ENCODE results near the gene SKIDA1.

DNA sequence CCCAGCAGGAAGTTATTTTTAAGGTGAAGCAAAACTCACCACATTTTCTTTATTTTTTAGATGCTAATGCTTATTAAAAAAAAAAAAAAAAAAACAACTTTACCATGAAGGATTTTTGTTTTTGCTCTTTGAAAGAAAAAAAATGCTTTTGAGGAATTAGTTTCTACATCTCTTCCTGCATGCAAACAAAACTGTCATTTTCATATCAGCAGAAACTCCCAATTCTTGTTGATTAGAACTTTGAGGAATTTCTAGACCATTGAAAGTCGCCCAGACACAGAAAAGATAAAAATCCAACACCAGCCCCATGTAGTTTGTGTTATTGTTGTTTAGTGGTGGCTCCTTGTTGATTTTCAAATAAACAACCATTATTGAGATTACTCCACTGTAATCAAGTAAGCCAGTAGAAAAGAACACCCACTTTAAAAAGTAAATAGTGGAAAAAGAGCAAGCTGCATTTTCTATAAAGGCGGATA lies 14.3 kb downstream of the SKIDA1 start:
- TF ChIP-seq, protein P1, sequence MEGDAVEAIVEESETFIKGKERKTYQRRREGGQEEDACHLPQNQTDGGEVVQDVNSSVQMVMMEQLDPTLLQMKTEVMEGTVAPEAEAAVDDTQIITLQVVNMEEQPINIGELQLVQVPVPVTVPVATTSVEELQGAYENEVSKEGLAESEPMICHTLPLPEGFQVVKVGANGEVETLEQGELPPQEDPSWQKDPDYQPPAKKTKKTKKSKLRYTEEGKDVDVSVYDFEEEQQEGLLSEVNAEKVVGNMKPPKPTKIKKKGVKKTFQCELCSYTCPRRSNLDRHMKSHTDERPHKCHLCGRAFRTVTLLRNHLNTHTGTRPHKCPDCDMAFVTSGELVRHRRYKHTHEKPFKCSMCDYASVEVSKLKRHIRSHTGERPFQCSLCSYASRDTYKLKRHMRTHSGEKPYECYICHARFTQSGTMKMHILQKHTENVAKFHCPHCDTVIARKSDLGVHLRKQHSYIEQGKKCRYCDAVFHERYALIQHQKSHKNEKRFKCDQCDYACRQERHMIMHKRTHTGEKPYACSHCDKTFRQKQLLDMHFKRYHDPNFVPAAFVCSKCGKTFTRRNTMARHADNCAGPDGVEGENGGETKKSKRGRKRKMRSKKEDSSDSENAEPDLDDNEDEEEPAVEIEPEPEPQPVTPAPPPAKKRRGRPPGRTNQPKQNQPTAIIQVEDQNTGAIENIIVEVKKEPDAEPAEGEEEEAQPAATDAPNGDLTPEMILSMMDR (conservative IDR thresholded peaks at IDR 0.05 in 1 of 2, IDR thresholded peaks at IDR 0.05 in 1 of 2; ENCODE audit: extremely low read depth in 1 of 2, insufficient read depth in 1 of 2, low read depth in 1 of 2, low read length in 2 of 2): no peak
- TF ChIP-seq EZH2 (IDR thresholded peaks at IDR 0.05; ENCODE audit: borderline replicate concordance, low read length): no peak
